ENCODE measurements around the gene ADAM12. TPM values are rescaled to one million over a fixed set of nuclear protein-coding genes. Genes with fewer than 3 reads are reported as not detected.
"Not testable (repeated sequence)": the region's sequence is repeated elsewhere in the genome, so short reads cannot be mapped to it uniquely, and the experiment has no call there.

Gene ADAM12
- polyA plus RNA-seq, 1 donor = 2.2 TPM

- not testable (repeated sequence) for H3K36me3 ChIP-seq (ENCODE audit: control insufficient read depth, insufficient read depth, low read length); H3K4me3 ChIP-seq (ENCODE audit: low read length); H3K27ac ChIP-seq (ENCODE audit: low read length); H3K27me3 ChIP-seq (ENCODE audit: control insufficient read depth, insufficient read depth, low read length); H3K4me1 ChIP-seq (ENCODE audit: control insufficient read depth, insufficient read depth, low read length); H3K9me3 ChIP-seq (ENCODE audit: control insufficient read depth, low read depth, low read length); DNase-seq
- no CpG with 5 or more reads among the region's 2 CpGs for WGBS (ENCODE audit: insufficient coverage, low lambda C conversion rate)
Observed at GRCh38 chr10:126343496-126343895, 44.8 kb downstream of the ADAM12 start.

- H3K4me3 ChIP-seq (ENCODE audit: low read length) = no peak overlapping the region
- WGBS (ENCODE audit: insufficient coverage, low lambda C conversion rate) = no CpG with 5 or more reads among the region's 5 CpGs
- no peaks in the 10 kb centered on the region for H3K27me3 ChIP-seq (ENCODE audit: control insufficient read depth, insufficient read depth, low read length)
- no peak for DNase-seq
- H3K4me1 ChIP-seq (ENCODE audit: control insufficient read depth, insufficient read depth, low read length) = no peaks in the 10 kb centered on the region
- no peaks in the 10 kb centered on the region for H3K36me3 ChIP-seq (ENCODE audit: control insufficient read depth, insufficient read depth, low read length)
- no peaks in the 10 kb centered on the region for H3K9me3 ChIP-seq (ENCODE audit: control insufficient read depth, low read depth, low read length)
- no peak overlapping the region for H3K27ac ChIP-seq (ENCODE audit: low read length)
Observed at GRCh38 chr10:126342680-126343079, 45.6 kb downstream of the ADAM12 start.

- Histone ChIP-seq H3K4me3 (ENCODE audit: low read length) (no peak overlapping the region), H3K9me3 (ENCODE audit: control insufficient read depth, low read depth, low read length) (no peaks in the 10 kb centered on the region), H3K4me1 (ENCODE audit: control insufficient read depth, insufficient read depth, low read length) (no peaks in the 10 kb centered on the region), H3K36me3 (ENCODE audit: control insufficient read depth, insufficient read depth, low read length) (no peaks in the 10 kb centered on the region), H3K27ac (ENCODE audit: low read length) (no peak overlapping the region), H3K27me3 (ENCODE audit: control insufficient read depth, insufficient read depth, low read length) (no peaks in the 10 kb centered on the region)
- 100% methylated on average over 1 of the region's 2 CpGs for WGBS (ENCODE audit: insufficient coverage, low lambda C conversion rate)
- DNase-seq = no peak
Observed at GRCh38 chr10:126341491-126341890, 46.8 kb downstream of the ADAM12 start.

GRCh38 chr10:126337251-126337810 is 50.9 kb downstream of the ADAM12 start:
- no peak for DNase-seq
- WGBS (ENCODE audit: insufficient coverage, low lambda C conversion rate) = no CpG with 5 or more reads among the region's 1 CpG
- Histone ChIP-seq H3K27me3 (ENCODE audit: control insufficient read depth, insufficient read depth, low read length) (peaks cover 2% of the 10 kb centered on the region), H3K4me1 (ENCODE audit: control insufficient read depth, insufficient read depth, low read length) (no peaks in the 10 kb centered on the region), H3K9me3 (ENCODE audit: control insufficient read depth, low read depth, low read length) (no peaks in the 10 kb centered on the region), H3K36me3 (ENCODE audit: control insufficient read depth, insufficient read depth, low read length) (no peaks in the 10 kb centered on the region), H3K4me3 (ENCODE audit: low read length) (no peak overlapping the region), H3K27ac (ENCODE audit: low read length) (no peak overlapping the region)

- DNase-seq = no peak
- no CpG with 5 or more reads among the region's 9 CpGs for WGBS (ENCODE audit: insufficient coverage, low lambda C conversion rate)
- H3K27ac ChIP-seq (ENCODE audit: low read length) = no peak overlapping the region
- H3K4me1 ChIP-seq (ENCODE audit: control insufficient read depth, insufficient read depth, low read length) = no peaks in the 10 kb centered on the region
- no peaks in the 10 kb centered on the region for H3K9me3 ChIP-seq (ENCODE audit: control insufficient read depth, low read depth, low read length)
- peaks cover 2% of the 10 kb centered on the region for H3K27me3 ChIP-seq (ENCODE audit: control insufficient read depth, insufficient read depth, low read length)
- H3K36me3 ChIP-seq (ENCODE audit: control insufficient read depth, insufficient read depth, low read length) = no peaks in the 10 kb centered on the region
- no peak overlapping the region for H3K4me3 ChIP-seq (ENCODE audit: low read length)
Observed at GRCh38 chr10:126336801-126337200, 51.5 kb downstream of the ADAM12 start.

GRCh38 chr10:126334272-126334671 is 54.0 kb downstream of the ADAM12 start:
- Histone ChIP-seq H3K4me1 (ENCODE audit: control insufficient read depth, insufficient read depth, low read length) (no peaks in the 10 kb centered on the region), H3K9me3 (ENCODE audit: control insufficient read depth, low read depth, low read length) (no peaks in the 10 kb centered on the region)
- 20% methylated on average over 1 of the region's 2 CpGs for WGBS (ENCODE audit: insufficient coverage, low lambda C conversion rate)

GRCh38 chr10:126332576-126332975 is 55.7 kb downstream of the ADAM12 start:
- Histone ChIP-seq H3K4me1 (ENCODE audit: control insufficient read depth, insufficient read depth, low read length) (no peaks in the 10 kb centered on the region), H3K36me3 (ENCODE audit: control insufficient read depth, insufficient read depth, low read length) (no peaks in the 10 kb centered on the region), H3K27ac (ENCODE audit: low read length) (no peak overlapping the region), H3K27me3 (ENCODE audit: control insufficient read depth, insufficient read depth, low read length) (peaks cover 2% of the 10 kb centered on the region), H3K4me3 (ENCODE audit: low read length) (no peak overlapping the region), H3K9me3 (ENCODE audit: control insufficient read depth, low read depth, low read length) (no peaks in the 10 kb centered on the region)
- no peak for DNase-seq
- WGBS (ENCODE audit: insufficient coverage, low lambda C conversion rate) = 96% methylated on average over 4 of the region's 14 CpGs

More at GRCh38 chr10:126334272-126334671, 54.0 kb downstream of the ADAM12 start:
- Histone ChIP-seq H3K27me3 (ENCODE audit: control insufficient read depth, insufficient read depth, low read length) (peaks cover 2% of the 10 kb centered on the region), H3K27ac (ENCODE audit: low read length) (no peak overlapping the region), H3K36me3 (ENCODE audit: control insufficient read depth, insufficient read depth, low read length) (no peaks in the 10 kb centered on the region), H3K4me3 (ENCODE audit: low read length) (no peak overlapping the region)
- DNase-seq = no peak

GRCh38 chr10:126331101-126331500 is 57.2 kb downstream of the ADAM12 start:
- Histone ChIP-seq H3K4me3 (ENCODE audit: low read length) (no peak overlapping the region), H3K4me1 (ENCODE audit: control insufficient read depth, insufficient read depth, low read length) (no peaks in the 10 kb centered on the region), H3K27ac (ENCODE audit: low read length) (no peak overlapping the region), H3K9me3 (ENCODE audit: control insufficient read depth, low read depth, low read length) (no peaks in the 10 kb centered on the region), H3K27me3 (ENCODE audit: control insufficient read depth, insufficient read depth, low read length) (peaks cover 2% of the 10 kb centered on the region), H3K36me3 (ENCODE audit: control insufficient read depth, insufficient read depth, low read length) (no peaks in the 10 kb centered on the region)
- 86% methylated on average over 1 of the region's 3 CpGs for WGBS (ENCODE audit: insufficient coverage, low lambda C conversion rate)
- DNase-seq = no peak

- 90% methylated on average over 1 of the region's 6 CpGs for WGBS (ENCODE audit: insufficient coverage, low lambda C conversion rate)
- no peaks in the 10 kb centered on the region for H3K36me3 ChIP-seq (ENCODE audit: control insufficient read depth, insufficient read depth, low read length)
- DNase-seq = no peak
Observed at GRCh38 chr10:126324826-126325225, 63.5 kb downstream of the ADAM12 start.

GRCh38 chr10:126321440-126321839 is 66.8 kb downstream of the ADAM12 start:
- Histone ChIP-seq H3K27ac (ENCODE audit: low read length) (no peak overlapping the region), H3K27me3 (ENCODE audit: control insufficient read depth, insufficient read depth, low read length) (no peaks in the 10 kb centered on the region), H3K4me3 (ENCODE audit: low read length) (no peak overlapping the region), H3K9me3 (ENCODE audit: control insufficient read depth, low read depth, low read length) (no peaks in the 10 kb centered on the region), H3K4me1 (ENCODE audit: control insufficient read depth, insufficient read depth, low read length) (no peaks in the 10 kb centered on the region), H3K36me3 (ENCODE audit: control insufficient read depth, insufficient read depth, low read length) (no peaks in the 10 kb centered on the region)
- no peak for DNase-seq
- 100% methylated on average over 1 of the region's 5 CpGs for WGBS (ENCODE audit: insufficient coverage, low lambda C conversion rate)

More at GRCh38 chr10:126324826-126325225, 63.5 kb downstream of the ADAM12 start:
- Histone ChIP-seq H3K4me1 (ENCODE audit: control insufficient read depth, insufficient read depth, low read length) (no peaks in the 10 kb centered on the region), H3K4me3 (ENCODE audit: low read length) (no peak overlapping the region), H3K9me3 (ENCODE audit: control insufficient read depth, low read depth, low read length) (no peaks in the 10 kb centered on the region), H3K27ac (ENCODE audit: low read length) (no peak overlapping the region), H3K27me3 (ENCODE audit: control insufficient read depth, insufficient read depth, low read length) (no peaks in the 10 kb centered on the region)

- Histone ChIP-seq H3K9me3 (ENCODE audit: control insufficient read depth, low read depth, low read length) (no peaks in the 10 kb centered on the region), H3K27ac (ENCODE audit: low read length) (no peak overlapping the region), H3K4me1 (ENCODE audit: control insufficient read depth, insufficient read depth, low read length) (no peaks in the 10 kb centered on the region), H3K27me3 (ENCODE audit: control insufficient read depth, insufficient read depth, low read length) (no peaks in the 10 kb centered on the region), H3K4me3 (ENCODE audit: low read length) (no peak overlapping the region), H3K36me3 (ENCODE audit: control insufficient read depth, insufficient read depth, low read length) (no peaks in the 10 kb centered on the region)
- 20% methylated on average over 2 of the region's 3 CpGs for WGBS (ENCODE audit: insufficient coverage, low lambda C conversion rate)
- no peak for DNase-seq
Observed at GRCh38 chr10:126317751-126318150, 70.5 kb downstream of the ADAM12 start.
